ENCODE data around the gene CREM. TPM values are rescaled to one million over a fixed set of nuclear protein-coding genes. Genes with fewer than 3 reads are reported as not detected.

CREM gene
- total and polyA plus RNA-seq, 3 donors from 2014 or later: 156 to 405 (median 266) TPM

GRCh38 chr10:35208536-35208935 is 81.9 kb downstream of the CREM start:
- no peak for DNase-seq
- Histone ChIP-seq H3K4me1 (no peaks in the 10 kb centered on the region), H3K9me3 (no peaks in the 10 kb centered on the region), H3K27ac (no peak overlapping the region), H3K27me3 (no peaks in the 10 kb centered on the region), H3K4me3 (no peak overlapping the region), H3K36me3 (ENCODE audit: low read depth, missing control alignments) (no peaks in the 10 kb centered on the region)
- no peak for TF ChIP-seq POLR2A (IDR thresholded peaks at IDR 0.05)
- TF ChIP-seq CTCF (IDR thresholded peaks at IDR 0.05): no peak
- intact Hi-C loops (cut with DNase I; ENCODE audit: low total_unique reads): no loop called here
- WGBS, 2 donors: 92 to 96% methylated on average over 5 of the region's 5 CpGs

GRCh38 chr10:35208949-35209613 is 82.4 kb downstream of the CREM start:
- H3K9me3 ChIP-seq: no peaks in the 10 kb centered on the region
- H3K4me3 ChIP-seq: no peak overlapping the region
- 78 to 80% methylated on average over 7 of the region's 7 CpGs for WGBS, 2 donors
- H3K36me3 ChIP-seq (ENCODE audit: low read depth, missing control alignments): no peaks in the 10 kb centered on the region
- TF ChIP-seq CTCF (IDR thresholded peaks at IDR 0.05) (no peak), POLR2A (IDR thresholded peaks at IDR 0.05) (no peak)
- no peaks in the 10 kb centered on the region for H3K27me3 ChIP-seq
- H3K27ac ChIP-seq: no peak overlapping the region
- intact Hi-C loops (cut with DNase I; ENCODE audit: low total_unique reads): no loop called here
- no peaks in the 10 kb centered on the region for H3K4me1 ChIP-seq
- no peak for DNase-seq

GRCh38 chr10:35210961-35211360 is 84.3 kb downstream of the CREM start:
- H3K36me3 ChIP-seq (ENCODE audit: low read depth, missing control alignments): no peaks in the 10 kb centered on the region
- no peaks in the 10 kb centered on the region for H3K27me3 ChIP-seq
- no peak overlapping the region for H3K4me3 ChIP-seq
- intact Hi-C loops (cut with DNase I; ENCODE audit: low total_unique reads): no loop called here
- no peaks in the 10 kb centered on the region for H3K9me3 ChIP-seq
- no peak overlapping the region for H3K27ac ChIP-seq
- no peak for TF ChIP-seq POLR2A (IDR thresholded peaks at IDR 0.05)
- H3K4me1 ChIP-seq: no peaks in the 10 kb centered on the region
- WGBS, 2 donors: 82 to 85% methylated on average over 6 of the region's 6 CpGs
- no peak for DNase-seq

- Histone ChIP-seq H3K27me3 (no peaks in the 10 kb centered on the region), H3K4me3 (no peak overlapping the region), H3K36me3 (ENCODE audit: low read depth, missing control alignments) (no peaks in the 10 kb centered on the region), H3K4me1 (no peaks in the 10 kb centered on the region), H3K27ac (no peak overlapping the region), H3K9me3 (no peaks in the 10 kb centered on the region)
- intact Hi-C loops (cut with DNase I; ENCODE audit: low total_unique reads): no loop called here
- TF ChIP-seq POLR2A (IDR thresholded peaks at IDR 0.05) (no peak), CTCF (IDR thresholded peaks at IDR 0.05) (no peak)
- 62 to 69% methylated on average over 7 of the region's 7 CpGs for WGBS, 2 donors
- no peak for DNase-seq
Observed at GRCh38 chr10:35211390-35211789, 84.7 kb downstream of the CREM start.

GRCh38 chr10:35212856-35213255 is 86.2 kb downstream of the CREM start:
- no peak for TF ChIP-seq POLR2A (IDR thresholded peaks at IDR 0.05)
- no peak for TF ChIP-seq CTCF (IDR thresholded peaks at IDR 0.05)
- peak; percentile 49 for DNase-seq
- H3K4me3 ChIP-seq: no peak overlapping the region

More at GRCh38 chr10:35212856-35213255, 86.2 kb downstream of the CREM start:
- intact Hi-C loops (cut with DNase I; ENCODE audit: low total_unique reads): no loop called here
- H3K36me3 ChIP-seq (ENCODE audit: low read depth, missing control alignments): no peaks in the 10 kb centered on the region
- H3K27ac ChIP-seq: no peak overlapping the region
- 70 to 78% methylated on average over 6 of the region's 6 CpGs for WGBS, 2 donors
- no peaks in the 10 kb centered on the region for H3K4me1 ChIP-seq
- H3K27me3 ChIP-seq: no peaks in the 10 kb centered on the region
- H3K9me3 ChIP-seq: no peaks in the 10 kb centered on the region

Data from testis (tissue), 3 donors.